Activated CD4-positive, alpha-beta memory T cell treated with anti-CD3 and anti-CD28 coated beads for 36 hours (primary cell): ENCODE data around the gene MRPL53. TPM values are rescaled to one million over a fixed set of nuclear protein-coding genes. Genes with fewer than 3 reads are reported as not detected.

Experiments
- total RNA-seq, 2 experiments: library from RNA; stranded (reverse); gene quantifications; one replicate each; pipeline ENCODE4 v1.2.3, GENCODE V29; 2021

The MRPL53 gene
- total RNA-seq, 2 experiments from 2014 or later, result 117 to 121 TPM

Other genes starting within 250 kb of the MRPL53 start
- gene SLC4A5, start 129.3 kb downstream of the MRPL53 start, total RNA-seq, result 1 to 10 TPM; 2.9 to 3.1 TPM
- 10 to 100 TPM; 75.6 to 79.5 TPM for gene DCTN1, start 92.4 kb downstream of the MRPL53 start, total RNA-seq
- gene C2orf81, start 51.1 kb downstream of the MRPL53 start, total RNA-seq, result 1 to 10 TPM; 2.4 to 2.8 TPM
- 100 to 1,000 TPM; 101 TPM for gene WDR54, start 51.0 kb downstream of the MRPL53 start, total RNA-seq
- gene RTKN, start 30.7 kb downstream of the MRPL53 start, total RNA-seq, result 1 to 10 TPM; 1.4 to 1.6 TPM
- 10 to 100 TPM; 32.8 to 35.0 TPM for gene INO80B, start 17.6 kb downstream of the MRPL53 start, total RNA-seq
- 10 to 100 TPM; 32.9 to 35.9 TPM for gene WBP1, start 14.2 kb downstream of the MRPL53 start, total RNA-seq
- gene MOGS, start 7.3 kb downstream of the MRPL53 start, total RNA-seq, result 10 to 100 TPM; 56.5 to 58.2 TPM
- gene CCDC142, start 10.3 kb upstream of the MRPL53 start, total RNA-seq, result 10 to 100 TPM; 10.1 to 10.8 TPM
- 10 to 100 TPM; 27.3 to 29.1 TPM for gene TTC31, start 10.4 kb upstream of the MRPL53 start, total RNA-seq
- gene LBX2, start 26.9 kb upstream of the MRPL53 start, total RNA-seq, result under 1 TPM; 0.52 to 0.63 TPM
- 10 to 100 TPM; 22.6 to 26.0 TPM for gene PCGF1, start 35.0 kb upstream of the MRPL53 start, total RNA-seq
- under 1 TPM; 0.52 to 0.94 TPM for gene TLX2, start 41.8 kb upstream of the MRPL53 start, total RNA-seq
- under 1 TPM; 0.33 to 0.56 TPM for gene DQX1, start 53.6 kb upstream of the MRPL53 start, total RNA-seq
- 10 to 100 TPM; 92.1 to 98.0 TPM for gene AUP1, start 57.0 kb upstream of the MRPL53 start, total RNA-seq
- 10 to 100 TPM; 70.6 to 72.3 TPM for gene HTRA2, start 57.3 kb upstream of the MRPL53 start, total RNA-seq
- 1 to 10 TPM in 1 of 2 experiments, under 1 TPM in 1; 0.90 to 1.1 TPM for gene LOXL3, start 81.3 kb upstream of the MRPL53 start, total RNA-seq
- 10 to 100 TPM; 23.1 to 24.5 TPM for gene DOK1, start 82.0 kb upstream of the MRPL53 start, total RNA-seq
- not detected for gene M1AP, start 175.7 kb upstream of the MRPL53 start, total RNA-seq
- gene SEMA4F, start 181.6 kb upstream of the MRPL53 start, total RNA-seq, result 1 to 10 TPM; 7.7 to 7.9 TPM